GM21423 (cell line): Measurements from ENCODE around the gene DDIAS.
A peak's percentile ranks its signal among the peaks of the same experiment; 100 is the strongest.
"Not testable (repeated sequence)": the region's sequence is repeated elsewhere in the genome, so short reads cannot be mapped to it uniquely, and the experiment has no call there.

Experiments used
- ATAC-seq: cut with Tn5 transposase; IDR thresholded peaks from one replicate; pipeline ENCODE4 v1.9.1; 2021; ENCODE audit warnings: mild to moderate bottlenecking, moderate library complexity; ENCODE audit not compliant: unreplicated experiment

Gene DDIAS

GRCh38 chr11:82889133-82890001 is 12.2 kb upstream of the DDIAS start:
- ATAC-seq: no peak

- no peak for ATAC-seq
These were observed 11.6 kb upstream of the DDIAS start for GRCh38 chr11:82890002-82890341.

DNA sequence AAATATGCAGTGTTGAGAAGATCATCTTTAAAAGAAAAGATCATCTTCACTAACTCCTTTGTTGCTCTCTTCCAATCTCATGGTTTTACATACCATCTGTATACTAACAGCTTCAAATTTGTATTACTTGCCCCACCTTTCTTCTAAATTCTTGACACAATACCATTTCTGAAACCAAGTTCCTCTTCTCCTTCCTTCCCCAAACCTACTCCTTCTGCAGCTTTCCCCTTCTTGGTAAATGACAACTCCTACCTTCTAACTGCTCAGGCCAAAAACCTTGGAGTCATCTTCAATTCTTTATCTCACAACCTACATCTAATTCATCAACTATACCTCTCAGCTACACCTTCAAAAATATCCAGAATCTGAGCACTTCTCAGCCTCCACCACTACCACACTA is 10.6 kb upstream of the DDIAS start:
- no peak for ATAC-seq

DNA sequence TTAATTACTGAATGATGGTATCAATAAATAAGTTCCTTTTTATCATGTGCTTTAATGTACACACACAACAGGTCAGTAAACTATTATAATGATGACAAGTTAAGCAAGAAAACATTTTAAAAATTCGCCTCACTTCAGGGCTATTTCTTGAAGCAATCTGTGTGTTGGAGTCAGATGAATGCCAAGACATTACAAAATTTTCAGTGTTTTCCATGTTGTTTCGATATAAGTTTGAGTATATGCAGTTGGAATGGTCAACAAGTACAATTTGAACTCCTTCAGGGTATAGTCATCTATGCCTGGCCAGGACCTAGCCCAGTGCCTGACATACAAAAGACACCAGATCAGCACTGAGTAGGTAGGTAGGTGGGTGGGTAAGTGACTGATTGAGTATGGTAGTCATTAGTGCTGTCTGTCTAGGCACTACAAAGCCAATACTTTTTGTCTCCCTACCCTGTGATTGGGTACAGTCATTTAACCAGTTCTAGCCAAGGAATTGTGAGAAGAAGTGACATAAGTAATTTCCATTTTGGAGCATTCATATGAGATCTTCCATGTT is 8.8 kb upstream of the DDIAS start:
- no peak for ATAC-seq

DNA sequence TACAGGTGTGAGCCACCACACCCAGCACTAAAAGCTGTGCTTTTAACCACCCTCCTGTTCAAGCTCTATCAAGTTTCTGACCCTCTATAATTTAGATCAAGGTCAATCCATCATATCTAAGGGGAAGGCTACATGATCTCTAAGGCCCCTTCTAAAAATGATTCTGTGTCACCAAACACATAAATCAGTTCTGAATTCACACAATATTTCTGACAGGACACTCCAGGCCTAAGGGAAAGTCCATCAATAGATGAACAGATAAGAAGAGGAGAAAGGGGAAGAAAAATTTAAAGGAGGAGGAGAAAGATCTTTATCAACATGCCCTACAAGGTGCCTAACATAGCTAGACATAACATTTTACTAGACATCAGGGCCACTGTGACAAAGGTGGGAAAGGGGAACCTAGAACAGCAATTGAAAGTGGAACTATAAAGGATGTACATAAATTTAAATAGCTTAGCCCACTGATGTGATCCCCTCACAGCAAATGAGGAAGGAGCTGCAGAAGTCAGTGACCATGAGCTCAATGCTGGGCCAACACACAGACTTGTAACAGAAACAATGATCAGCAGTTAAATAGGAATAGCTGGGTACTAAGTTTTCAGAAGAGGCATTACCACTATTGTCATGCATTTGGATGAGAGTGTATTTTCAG is 6.0 kb upstream of the DDIAS start:
- peak; percentile 29 for ATAC-seq

GRCh38 chr11:82896183-82896582 is 5.4 kb upstream of the DDIAS start:
- ATAC-seq: no peak

- ATAC-seq: no peak
These were observed 3.3 kb upstream of the DDIAS start for GRCh38 chr11:82898241-82898640.

- ATAC-seq: peak; percentile 13
These were observed 2.2 kb upstream of the DDIAS start for GRCh38 chr11:82899186-82899820.

GRCh38 chr11:82899957-82900276 is 1.6 kb upstream of the DDIAS start:
- no peak for ATAC-seq

DNA sequence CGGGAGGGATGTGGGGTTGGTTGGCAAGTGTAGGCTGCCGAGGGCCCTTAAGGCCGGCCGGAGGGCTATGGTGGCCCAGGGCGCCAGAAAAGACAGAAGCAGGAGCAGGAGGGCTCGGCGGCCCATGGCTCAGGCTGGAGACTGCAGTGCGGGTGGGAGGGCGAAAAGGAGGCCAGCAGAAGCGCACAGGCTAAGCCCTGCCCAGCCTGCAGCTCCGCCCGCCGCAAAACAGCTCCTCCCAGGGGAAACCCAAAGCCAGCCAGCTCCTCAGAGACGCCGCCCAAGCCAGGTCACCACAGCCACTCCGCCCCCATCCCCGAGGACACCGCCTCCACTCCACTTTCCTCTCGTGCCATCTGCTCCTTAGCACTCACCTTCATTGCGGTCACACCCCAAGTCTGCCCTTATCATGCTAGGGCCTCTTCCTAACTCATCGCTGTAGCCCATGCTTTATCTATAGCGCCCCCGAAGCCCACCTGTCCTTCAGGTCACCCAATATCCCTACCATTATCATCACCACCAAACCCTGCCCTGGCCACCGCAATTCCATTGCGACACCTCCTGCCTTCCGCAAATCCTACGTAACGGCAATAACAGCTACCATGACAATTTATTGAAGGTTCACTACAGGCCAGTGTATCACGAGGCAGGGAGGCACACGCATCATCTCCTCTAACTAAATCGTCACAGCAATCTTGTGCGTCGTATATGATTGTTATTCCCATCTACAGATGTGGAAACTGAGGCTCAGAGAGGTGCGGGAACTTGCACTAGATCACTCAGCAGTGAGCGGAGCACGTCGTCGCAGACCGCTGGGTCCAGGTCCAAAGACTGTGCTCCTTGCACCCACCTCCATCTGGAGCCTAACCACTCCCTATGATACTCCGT is 1.0 kb upstream of the DDIAS start, which contains the start of gene PRCP:
TSS of gene PRCP (minus strand) at position 154 of the 888 bp plus-strand sequence. CDS start at position 126, 28 bp downstream.
- ATAC-seq: peak; percentile 77

GRCh38 chr11:82901922-82902485 is 468 bp downstream of the DDIAS start:
- ATAC-seq: no peak

- no peak for ATAC-seq
These were observed 1.3 kb downstream of the DDIAS start for GRCh38 chr11:82902880-82903279.

DNA sequence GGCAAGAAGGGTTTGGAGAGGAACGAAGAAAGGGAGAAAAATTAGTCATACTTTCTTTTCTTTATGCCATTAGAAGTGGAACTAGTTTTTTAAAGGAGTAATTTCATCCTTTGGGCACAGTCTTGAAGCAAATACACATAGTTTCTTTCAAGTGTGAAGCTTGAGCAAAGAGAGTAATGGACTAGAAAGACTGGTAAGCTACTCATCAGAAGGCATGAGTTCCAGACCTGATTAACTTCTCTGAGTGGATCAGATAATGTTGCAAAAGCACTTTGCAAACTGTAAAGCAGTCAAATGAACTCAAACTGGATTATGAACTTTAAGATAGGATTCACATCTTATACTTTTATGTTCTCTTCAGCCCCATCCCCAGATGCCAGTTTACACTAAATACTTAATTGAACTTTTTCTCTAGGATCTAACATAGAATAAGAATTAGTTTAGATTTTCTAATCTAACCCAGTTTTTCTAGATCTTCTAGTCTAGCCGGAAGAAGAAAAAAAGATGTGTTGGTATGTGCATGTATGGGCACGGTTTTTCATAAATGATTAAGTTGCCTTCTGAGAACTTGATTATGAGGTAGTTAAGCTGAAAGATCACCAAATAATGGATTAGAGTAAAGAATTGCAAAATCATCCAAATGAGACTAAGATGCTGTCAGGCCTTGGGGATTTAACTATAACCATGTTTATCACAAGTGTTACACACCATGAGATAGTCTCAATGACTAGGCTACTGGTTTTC is 2.5 kb downstream of the DDIAS start:
- no peak for ATAC-seq

- no peak for ATAC-seq
These were observed 4.7 kb downstream of the DDIAS start for GRCh38 chr11:82906236-82906635.

DNA sequence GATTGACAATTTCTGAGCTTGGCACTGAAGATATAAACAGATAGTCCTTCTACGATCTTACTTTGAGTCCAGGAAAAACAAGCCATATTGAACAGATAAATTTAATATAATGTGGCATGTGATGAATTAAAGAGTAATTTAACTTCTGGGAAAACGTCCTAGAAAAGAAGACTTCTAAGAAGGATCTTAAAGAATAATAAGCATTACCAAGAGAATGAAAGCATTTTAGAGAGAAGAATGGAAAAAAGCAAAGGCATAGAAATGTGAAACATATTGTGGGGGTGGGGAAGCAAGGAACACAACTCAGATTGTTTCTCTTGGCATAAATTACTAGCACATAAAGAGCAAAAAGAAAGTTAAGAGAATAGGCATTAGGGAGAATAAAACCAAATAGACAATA is 5.4 kb downstream of the DDIAS start:
- no peak for ATAC-seq

GRCh38 chr11:82907371-82907770 is 5.8 kb downstream of the DDIAS start:
- no peak for ATAC-seq

- ATAC-seq: no peak
These were observed 6.8 kb downstream of the DDIAS start for GRCh38 chr11:82908311-82908710.

DNA sequence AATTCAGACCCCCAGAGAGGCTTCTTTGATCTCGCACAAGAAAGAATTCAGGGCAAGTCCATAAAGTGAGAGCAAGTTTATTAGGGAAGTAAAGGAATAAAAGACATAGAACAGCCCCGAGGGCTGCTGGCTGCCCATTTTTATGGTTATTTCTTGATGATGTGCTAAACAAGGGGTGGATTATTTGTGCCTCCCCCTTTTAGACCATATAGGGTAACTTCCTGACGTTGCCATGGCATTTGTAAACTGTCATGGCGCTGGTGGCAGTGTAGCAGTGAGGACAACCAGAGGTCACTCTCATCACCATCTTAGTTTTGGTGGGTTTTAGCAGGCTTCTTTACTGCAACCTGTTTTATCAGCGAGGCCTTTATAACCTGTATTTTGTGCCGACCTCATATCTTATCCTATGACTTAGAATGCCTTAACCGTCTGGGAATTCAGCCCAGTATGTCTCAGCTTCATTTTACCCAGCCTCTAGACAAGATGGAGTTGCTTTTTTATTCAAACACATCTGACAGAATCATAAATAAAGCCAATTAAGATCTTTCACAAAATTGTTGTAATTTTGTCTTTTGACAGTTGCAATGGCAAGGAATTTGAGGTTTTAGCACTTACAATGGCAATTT is 7.6 kb downstream of the DDIAS start:
- ATAC-seq: no peak

DNA sequence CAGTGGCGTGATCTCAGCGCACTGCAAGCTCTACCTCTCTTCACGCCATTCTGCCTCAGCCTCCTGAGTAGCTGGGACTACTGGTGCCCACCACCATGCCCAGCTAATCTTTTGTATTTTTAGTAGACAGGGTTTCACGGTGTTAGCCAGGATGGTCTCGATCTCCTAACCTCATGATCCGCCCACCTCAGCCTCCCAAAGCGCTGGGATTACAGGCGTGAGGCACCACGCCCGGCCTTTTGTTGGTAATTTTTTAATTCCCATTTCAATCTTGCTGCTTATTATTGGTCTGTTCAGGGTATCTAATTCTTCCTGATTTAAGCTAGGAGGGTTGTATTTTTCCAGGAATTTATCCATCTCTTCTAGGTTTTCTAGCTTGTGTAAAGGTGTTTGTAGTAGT is 18.2 kb downstream of the DDIAS start:
- not testable (repeated sequence) for ATAC-seq
